Large intestine (tissue), 3 donors: ENCODE data around the gene TRAF3IP3. TPM values are rescaled to one million over a fixed set of nuclear protein-coding genes. Genes with fewer than 3 reads are reported as not detected.
"Not testable (repeated sequence)": the region's sequence is repeated elsewhere in the genome, so short reads cannot be mapped to it uniquely, and the experiment has no call there.

Source experiments
- DNase-seq, 2 donors: peaks; one replicate each; pipeline versions ENCODE4 v3.0.0 to v3.0.0-alpha.2; 2013
- H3K27ac ChIP-seq: one replicate; pipeline ENCODE4 v1.5.1; 2013; ENCODE audit warnings: low read length
- H3K27me3 ChIP-seq: 2 replicates; pipeline ENCODE4 v1.6.1; 2013; ENCODE audit warnings: low read length; ENCODE audit not compliant: control insufficient read depth, insufficient read depth
- H3K36me3 ChIP-seq: 2 replicates; pipeline ENCODE4 v1.6.1; 2013; ENCODE audit warnings: low read length; ENCODE audit not compliant: control insufficient read depth, insufficient read depth
- H3K4me1 ChIP-seq: one replicate; pipeline ENCODE4 v1.6.1; 2013; ENCODE audit warnings: low read length; ENCODE audit not compliant: control insufficient read depth, insufficient read depth
- H3K4me3 ChIP-seq: one replicate; pipeline ENCODE4 v1.5.1; 2013; ENCODE audit warnings: low read length
- H3K9me3 ChIP-seq: one replicate; pipeline ENCODE4 v1.6.1; 2013; ENCODE audit warnings: mild to moderate bottlenecking, low read depth, low read length, moderate library complexity; ENCODE audit not compliant: control insufficient read depth
- WGBS: methylation state at CpG from one replicate; pipeline ENCODE4 v1.1.5; 2013; ENCODE audit warnings: low lambda C conversion rate; ENCODE audit not compliant: insufficient coverage; 5-methylcytosine and 5-hydroxymethylcytosine counted together
- polyA plus RNA-seq: library from polyadenylated mRNA; unstranded; fragments of 120-200 nt; gene quantifications from one replicate; pipeline ENCODE4 v1.2.1, GENCODE V29; 2013

Gene TRAF3IP3
- polyA plus RNA-seq, 1 donor: 21.0 TPM

GRCh38 chr1:209793711-209794110, 37.9 kb downstream of the TRAF3IP3 start:
- WGBS: no CpG with 5 or more reads among the region's 3 CpGs
- H3K27ac ChIP-seq, H3K27me3 ChIP-seq, H3K4me3 ChIP-seq, DNase-seq, H3K9me3 ChIP-seq: not testable (repeated sequence)
- Histone ChIP-seq H3K36me3 (peaks cover 46% of the 10 kb centered on the region), H3K4me1 (peaks cover 57% of the 10 kb centered on the region)

- H3K4me3 ChIP-seq: no peak overlapping the region
- H3K36me3 ChIP-seq: peaks cover 44% of the 10 kb centered on the region
- no CpG with 5 or more reads among the region's 9 CpGs for WGBS
- H3K27ac ChIP-seq: peak overlapping the region; percentile 66
- no peak for DNase-seq
- H3K9me3 ChIP-seq: no peaks in the 10 kb centered on the region
- H3K4me1 ChIP-seq: peaks cover 42% of the 10 kb centered on the region
- no peaks in the 10 kb centered on the region for H3K27me3 ChIP-seq
These were observed 42.3 kb downstream of the TRAF3IP3 start for GRCh38 chr1:209797978-209798639.

DNA sequence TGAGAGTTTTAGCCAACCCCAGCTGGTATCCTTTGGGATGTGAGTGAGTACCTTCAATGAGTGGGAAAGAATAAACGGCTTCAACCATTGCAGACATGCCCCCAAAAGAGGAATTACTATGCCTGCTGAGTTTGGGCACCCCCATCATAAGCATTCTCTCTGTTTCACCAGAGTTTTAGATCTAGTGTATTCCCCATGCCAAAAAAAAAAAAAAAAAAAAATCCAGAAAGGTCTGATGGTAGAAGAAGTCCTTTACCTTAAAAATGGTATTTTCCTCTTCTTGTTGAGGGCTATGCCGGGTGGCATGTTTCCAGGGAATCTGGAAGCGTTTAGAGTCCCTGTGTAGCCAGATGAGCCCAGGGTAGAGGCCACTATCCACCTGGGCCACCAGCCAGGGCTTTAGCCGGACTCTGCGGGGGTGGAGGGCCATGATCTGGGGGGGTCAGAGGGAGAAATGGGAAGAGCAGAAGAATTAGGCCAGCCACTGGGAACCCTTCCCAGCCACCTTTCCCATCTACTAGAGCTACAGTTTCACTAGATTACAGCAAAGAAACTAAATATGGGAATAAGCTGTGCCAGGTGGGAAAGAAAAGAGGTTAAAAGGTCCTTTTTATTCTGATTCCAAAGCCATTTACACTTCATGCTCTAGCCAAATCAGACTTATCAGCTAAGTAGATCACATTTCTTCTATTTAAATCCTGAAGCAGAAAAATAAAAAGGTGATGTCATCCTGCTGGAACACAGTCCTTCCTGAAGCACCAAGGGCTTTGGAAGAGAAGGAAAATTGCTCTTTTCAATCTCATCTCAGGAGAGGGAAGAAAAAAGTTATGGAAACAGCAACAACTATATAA, 45.4 kb downstream of the TRAF3IP3 start:
- Histone ChIP-seq H3K4me3 (no peak overlapping the region), H3K27me3 (no peaks in the 10 kb centered on the region), H3K36me3 (peaks cover 24% of the 10 kb centered on the region), H3K27ac (peak overlapping the region; percentile 71), H3K9me3 (no peaks in the 10 kb centered on the region), H3K4me1 (peaks cover 41% of the 10 kb centered on the region)
- DNase-seq: no peak
- WGBS: no CpG with 5 or more reads among the region's 5 CpGs

- WGBS: no CpG with 5 or more reads among the region's 4 CpGs
These were observed 46.4 kb downstream of the TRAF3IP3 start for GRCh38 chr1:209802117-209802779.

DNA sequence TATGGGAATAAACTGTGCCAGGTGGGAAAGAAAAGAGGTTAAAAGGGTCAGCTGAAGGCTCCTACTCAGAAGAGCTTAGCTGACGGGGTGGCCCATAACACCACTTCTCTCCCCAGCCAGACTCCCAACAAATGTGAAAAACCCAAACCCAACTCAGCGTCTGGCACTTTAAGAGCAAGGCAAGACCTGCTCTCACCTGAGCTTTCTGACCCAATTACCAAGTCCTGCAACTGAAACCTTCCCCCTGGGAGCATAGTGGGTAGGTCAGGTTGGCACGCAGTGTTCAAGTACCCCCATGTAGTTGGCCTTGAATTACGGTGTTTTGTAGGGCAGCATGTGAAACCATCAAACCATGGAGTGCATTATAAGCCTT, 46.9 kb downstream of the TRAF3IP3 start:
- Histone ChIP-seq H3K4me1 (peaks cover 41% of the 10 kb centered on the region), H3K36me3 (peaks cover 24% of the 10 kb centered on the region), H3K9me3 (no peaks in the 10 kb centered on the region), H3K27ac (peak overlapping the region; percentile 13), H3K4me3 (no peak overlapping the region), H3K27me3 (no peaks in the 10 kb centered on the region)
- no peak for DNase-seq
- WGBS: no CpG with 5 or more reads among the region's 4 CpGs

More at GRCh38 chr1:209802117-209802779, 46.4 kb downstream of the TRAF3IP3 start:
- peak; percentile 42 to 73 for DNase-seq
- no peaks in the 10 kb centered on the region for H3K27me3 ChIP-seq
- H3K27ac ChIP-seq: peak overlapping the region; percentile 71
- H3K4me3 ChIP-seq: no peak overlapping the region
- H3K9me3 ChIP-seq: no peaks in the 10 kb centered on the region
- peaks cover 41% of the 10 kb centered on the region for H3K4me1 ChIP-seq
- peaks cover 24% of the 10 kb centered on the region for H3K36me3 ChIP-seq

GRCh38 chr1:209803568-209803967, 47.7 kb downstream of the TRAF3IP3 start:
- DNase-seq: no peak
- H3K27me3 ChIP-seq: no peaks in the 10 kb centered on the region
- no peak overlapping the region for H3K4me3 ChIP-seq
- H3K4me1 ChIP-seq: peaks cover 46% of the 10 kb centered on the region
- WGBS: no CpG with 5 or more reads among the region's 1 CpG
- peak overlapping the region; percentile 11 for H3K27ac ChIP-seq
- peaks cover 24% of the 10 kb centered on the region for H3K36me3 ChIP-seq
- H3K9me3 ChIP-seq: no peaks in the 10 kb centered on the region

DNA sequence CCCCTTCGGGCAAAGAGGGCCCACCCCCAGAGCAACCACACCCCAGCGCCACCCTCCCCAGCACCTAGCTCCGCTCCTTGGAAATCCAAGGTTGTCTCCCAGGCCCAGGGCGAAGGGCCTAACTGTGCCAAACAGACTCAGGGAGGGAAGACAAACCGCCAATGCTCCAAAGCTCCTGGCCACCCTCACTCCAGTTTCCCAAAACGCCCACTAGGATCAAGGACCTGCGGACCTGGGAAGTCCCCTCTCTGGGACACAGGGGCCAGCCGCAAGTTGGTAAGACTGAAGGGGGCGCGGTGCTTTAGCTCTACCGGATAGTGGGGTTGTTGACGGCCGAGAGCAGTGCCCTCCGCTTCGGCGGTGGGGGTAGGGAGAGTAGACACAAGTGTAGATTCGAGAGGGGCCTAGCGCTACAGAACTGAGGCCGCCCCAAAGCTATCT, 49.5 kb downstream of the TRAF3IP3 start:
- Histone ChIP-seq H3K27ac (peak overlapping the region; percentile 95), H3K4me1 (peaks cover 57% of the 10 kb centered on the region), H3K4me3 (peak overlapping the region; percentile 94), H3K36me3 (peaks cover 11% of the 10 kb centered on the region), H3K27me3 (no peaks in the 10 kb centered on the region), H3K9me3 (no peaks in the 10 kb centered on the region)
- WGBS: no CpG with 5 or more reads among the region's 19 CpGs
- peak in 1 of 2 donors; percentile 68 for DNase-seq

DNA sequence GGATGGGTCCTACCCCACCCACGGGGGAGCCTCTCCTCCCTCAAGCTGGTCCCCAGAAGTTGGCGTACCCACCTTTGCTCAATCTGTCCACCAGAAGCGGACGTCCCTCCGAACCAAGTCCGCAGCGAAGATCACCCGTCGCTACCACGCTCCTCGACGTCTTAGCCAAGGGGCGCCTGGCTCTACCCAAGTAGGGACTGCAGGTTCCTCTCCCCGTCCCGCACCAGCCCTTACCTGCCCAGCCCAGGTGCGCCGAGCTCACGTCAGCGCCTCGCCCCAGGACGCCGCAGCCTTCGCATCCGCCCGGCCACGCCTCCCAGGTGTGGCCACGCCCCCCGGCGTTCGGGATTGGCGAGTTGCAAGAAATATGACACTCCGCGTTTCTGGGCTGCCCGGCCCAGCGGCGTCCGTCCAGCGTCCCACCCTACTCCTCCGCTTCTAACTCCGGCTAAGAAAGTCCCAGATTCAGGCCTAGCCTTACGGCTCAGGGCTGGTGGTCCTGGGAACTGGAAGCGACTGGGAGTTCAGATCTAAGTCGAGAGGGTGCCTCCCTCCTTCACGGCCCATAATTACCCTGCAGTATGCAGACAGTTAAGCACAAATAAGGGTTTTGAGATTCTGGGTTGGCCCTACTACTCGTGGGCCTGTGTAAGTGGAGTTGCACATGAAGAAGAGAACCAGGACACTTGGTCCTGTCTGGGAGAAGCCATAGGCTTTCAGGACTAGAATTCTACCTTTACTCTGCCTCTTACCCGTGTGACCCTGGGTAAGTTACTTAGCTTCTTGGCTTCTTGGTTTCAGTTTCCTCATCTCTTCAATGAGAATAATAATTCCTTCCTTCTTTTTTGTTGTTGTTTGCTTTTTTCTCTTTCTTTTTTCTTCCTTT, 50.3 kb downstream of the TRAF3IP3 start, which contains the start of gene IRF6:
TSS of gene IRF6 (minus strand) at position 268 of the 886 bp plus-strand sequence. CDS start 4,729 bp downstream, outside the sequence.
- peaks cover 57% of the 10 kb centered on the region for H3K4me1 ChIP-seq
- peak within 1 kb of the TSS; percentile 94 for H3K4me3 ChIP-seq
- peak within 1 kb of the TSS; percentile 95 for H3K27ac ChIP-seq
- H3K36me3 ChIP-seq: peaks cover 4% of the 10 kb centered on the region
- WGBS: 43% methylated on average over 1 of the region's 46 CpGs
- H3K27me3 ChIP-seq: no peaks in the 10 kb centered on the region
- peak; percentile 96 to 98 for DNase-seq
- no peaks in the 10 kb centered on the region for H3K9me3 ChIP-seq

DNA sequence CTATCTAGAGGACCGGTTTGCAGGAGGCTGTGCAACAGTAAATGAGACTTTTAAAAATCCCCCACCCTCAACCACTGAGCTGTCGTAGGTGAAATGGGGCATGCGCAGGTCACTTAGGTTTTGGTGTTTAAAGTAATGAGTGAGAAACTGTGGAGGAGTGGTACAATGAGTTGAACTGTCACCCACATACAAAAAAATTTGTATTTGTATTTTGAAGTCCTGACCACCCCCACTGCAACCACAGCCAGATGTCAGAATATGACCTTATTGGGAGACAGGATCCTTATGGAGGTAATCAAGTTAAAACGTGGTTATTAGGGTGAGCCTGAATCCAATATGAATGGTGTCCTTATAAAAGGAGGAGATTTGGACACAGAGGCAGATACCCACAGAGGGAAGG, 51.7 kb downstream of the TRAF3IP3 start:
- Histone ChIP-seq H3K27me3 (no peaks in the 10 kb centered on the region), H3K36me3 (no peaks in the 10 kb centered on the region), H3K4me3 (no peak overlapping the region), H3K4me1 (peaks cover 49% of the 10 kb centered on the region), H3K27ac (peak overlapping the region; percentile 95), H3K9me3 (no peaks in the 10 kb centered on the region)
- no CpG with 5 or more reads among the region's 4 CpGs for WGBS
- no peak for DNase-seq
